HCT116 (cell line): ENCODE data around the gene RFWD3.

Experiments
- ATF3 ChIP-seq: IDR thresholded peaks from 2 replicates; pipeline ENCODE4 v1.6.1; 2012
- CBX3 ChIP-seq: IDR thresholded peaks from 2 replicates; pipeline ENCODE4 v1.6.1; 2012; ENCODE audit warnings: low read depth
- CTCF ChIP-seq, 3 experiments: fragments of 200-600 bp in 1 of 3; sonication (generic) in 1 of 3; IDR thresholded peaks in 2 of 3; conservative IDR thresholded peaks in 1 of 3; 2 replicates each; pipeline ENCODE4 v1.5.1; 2012 to 2017; ENCODE audit warnings: low read depth in 2 of 3, low read length in 2 of 3, antibody characterized with exemption in 1 of 3, borderline replicate concordance in 1 of 3, control low read depth in 1 of 3, mild to moderate bottlenecking in 1 of 3, mixed read lengths in 1 of 3, mixed run types in 1 of 3, moderate library complexity in 1 of 3; ENCODE audit not compliant: insufficient read depth in 1 of 3
- MAX ChIP-seq: IDR thresholded peaks from 2 replicates; pipeline ENCODE4 v1.6.1; 2012
- POLR2A ChIP-seq: IDR thresholded peaks from 2 replicates; pipeline ENCODE4 v1.7.0; 2011; ENCODE audit warnings: borderline replicate concordance; ENCODE audit not compliant: insufficient read depth, insufficient read length; ENCODE audit errors: extremely low read depth

- TF ChIP-seq CBX3 (no peak), CTCF (IDR thresholded peaks at IDR 0.05 in 2 of 3, conservative IDR thresholded peaks at IDR 0.05 in 1 of 3; ENCODE audit: borderline replicate concordance in 1 of 3, insufficient read depth in 1 of 3, low read depth in 2 of 3, low read length in 2 of 3) (no peak; a peak in 1 of 6 replicates), POLR2A (no peak), MAX (no peak), ATF3 (no peak)
Measured at GRCh38 chr16:74716355-74716754, 49.7 kb upstream of the RFWD3 start.
